A673 (cell line): ENCODE measurements around the gene CDH18. TPM values are rescaled to one million over a fixed set of nuclear protein-coding genes. Genes with fewer than 3 reads are reported as not detected.

Experiments used
- Bru-seq: library from RNA; stranded (reverse); fragments of 400-500 nt; gene quantifications from one replicate; lab custom pipeline; 2021; lab: Mats Ljungman, UMichigan
- BruChase-seq, 2 experiments: library from RNA; stranded (reverse); fragments of 400-500 nt; gene quantifications; one replicate each; lab custom pipeline; 2021; lab: Mats Ljungman, UMichigan
- BruUV-seq: library from RNA; stranded (reverse); fragments of 400-500 nt; replicated peaks from 2 replicates; lab custom pipeline; 2021; lab: Mats Ljungman, UMichigan
- CTCF ChIA-PET: fragments of 300-600 bp; sonication (Branson Sonifier 250); formaldehyde crosslinking; loops from one replicate; lab custom pipeline; 2022; ENCODE audit warnings: antibody characterized with exemption; lab: Charles Lee
- POLR2A ChIA-PET: fragments of 300-600 bp; sonication (Branson Sonifier 250); formaldehyde crosslinking; loops from one replicate; lab custom pipeline; 2022; ENCODE audit warnings: antibody characterized with exemption; ENCODE audit not compliant: low non-redundant PET; lab: Charles Lee
- DNase-seq: peaks from one replicate; pipeline ENCODE4 v3.0.0-alpha.2; 2015; ENCODE audit warnings: low spot score
- H3K27ac ChIP-seq: fragments of 200-600 bp; sonication (generic); 2 replicates; pipeline ENCODE4 v1.5.1; 2016; ENCODE audit warnings: mixed run types, low read depth, mild to moderate bottlenecking, mixed read lengths, antibody characterized with exemption, low read length; ENCODE audit not compliant: poor library complexity, severe bottlenecking
- H3K27me3 ChIP-seq: fragments of 200-600 bp; sonication (generic); replicated peaks from 2 replicates; pipeline ENCODE4 v1.6.1; 2017; ENCODE audit warnings: mixed run types, low read depth, mild to moderate bottlenecking, mixed read lengths, antibody characterized with exemption, low read length; ENCODE audit not compliant: insufficient read depth, poor library complexity
- H3K36me3 ChIP-seq: fragments of 200-600 bp; sonication (generic); 2 replicates; pipeline ENCODE4 v1.6.1; 2016; ENCODE audit warnings: mixed run types, mild to moderate bottlenecking, mixed read lengths, antibody characterized with exemption, low read length; ENCODE audit not compliant: insufficient read depth, poor library complexity, severe bottlenecking
- H3K4me1 ChIP-seq: fragments of 200-600 bp; sonication (generic); 2 replicates; pipeline ENCODE4 v1.6.1; 2017; ENCODE audit warnings: mixed run types, mild to moderate bottlenecking, mixed read lengths, antibody characterized with exemption, low read length; ENCODE audit not compliant: insufficient read depth, poor library complexity, severe bottlenecking
- H3K4me3 ChIP-seq: fragments of 200-600 bp; sonication (generic); 2 replicates; pipeline ENCODE4 v1.5.1; 2016; ENCODE audit warnings: low read depth, mixed run types, mild to moderate bottlenecking, mixed read lengths, low read length; ENCODE audit not compliant: poor library complexity, severe bottlenecking
- H3K9me3 ChIP-seq: fragments of 200-600 bp; sonication (generic); 2 replicates; pipeline ENCODE4 v1.6.1; 2016; ENCODE audit warnings: mixed run types, low read depth, mild to moderate bottlenecking, mixed read lengths, antibody characterized with exemption, low read length; ENCODE audit not compliant: poor library complexity, severe bottlenecking
- EZH2 ChIP-seq: fragments of 200-600 bp; sonication (generic); IDR thresholded peaks from 2 replicates; pipeline ENCODE4 v1.6.1; 2017; ENCODE audit warnings: borderline replicate concordance, low read depth, mild to moderate bottlenecking, mixed read lengths, antibody characterized with exemption, low read length; ENCODE audit not compliant: poor library complexity, severe bottlenecking
- intact Hi-C: fragments of 100-400 bp; cut with micrococcal nuclease; formaldehyde crosslinking; loops from one replicate; pipeline ENCODE4 v1.10.0; 2022; ENCODE audit not compliant: unreplicated experiment
- long read RNA-seq: library from polyadenylated mRNA; stranded (forward); transcript quantifications from one replicate; pipeline ENCODE4 v2.0.0, GENCODE V29; 2022
- total RNA-seq: library from RNA; stranded (reverse); gene quantifications from 2 replicates; pipeline ENCODE4 v1.2.3, GENCODE V29; 2021
- TF ChIP-seq, protein P1 (sequence below): fragments of 300-800, 200-600 bp; sonication (generic); conservative IDR thresholded peaks from 2 replicates; pipeline ENCODE4 v1.5.1; 2017; ENCODE audit warnings: low read depth, mild to moderate bottlenecking, antibody characterized with exemption, low read length, moderate library complexity, mixed read lengths

Gene CDH18
- total RNA-seq, result not detected in 2 replicates
- Bru-seq, nascent RNA, result percentile 1 among the genes with signal in this experiment
- BruChase-seq, experiment 1, labeled RNA remaining after a 2-hour chase, result percentile 2 among the genes with signal in this experiment
- BruChase-seq, experiment 2, labeled RNA remaining after a 6-hour chase, result percentile 1 among the genes with signal in this experiment
- long read RNA-seq, result 0 reads

GRCh38 chr5:19987612-19988361 lies at the start of gene CDH18:
CDH18 (minus strand) TSS chr5:19988200; CDS start chr5:19838986, 149,214 bp downstream.
- intact Hi-C loops, result no loop called here
- Histone ChIP-seq H3K27ac (no peak within 1 kb of the TSS), H3K36me3 (no peaks in the 10 kb centered on the region), H3K27me3 (peaks cover 17% of the 10 kb centered on the region), H3K4me3 (peak within 1 kb of the TSS; percentile 36), H3K9me3 (no peaks in the 10 kb centered on the region), H3K4me1 (no peaks in the 10 kb centered on the region)
- no peak for TF ChIP-seq EZH2
- TF ChIP-seq, protein P1, sequence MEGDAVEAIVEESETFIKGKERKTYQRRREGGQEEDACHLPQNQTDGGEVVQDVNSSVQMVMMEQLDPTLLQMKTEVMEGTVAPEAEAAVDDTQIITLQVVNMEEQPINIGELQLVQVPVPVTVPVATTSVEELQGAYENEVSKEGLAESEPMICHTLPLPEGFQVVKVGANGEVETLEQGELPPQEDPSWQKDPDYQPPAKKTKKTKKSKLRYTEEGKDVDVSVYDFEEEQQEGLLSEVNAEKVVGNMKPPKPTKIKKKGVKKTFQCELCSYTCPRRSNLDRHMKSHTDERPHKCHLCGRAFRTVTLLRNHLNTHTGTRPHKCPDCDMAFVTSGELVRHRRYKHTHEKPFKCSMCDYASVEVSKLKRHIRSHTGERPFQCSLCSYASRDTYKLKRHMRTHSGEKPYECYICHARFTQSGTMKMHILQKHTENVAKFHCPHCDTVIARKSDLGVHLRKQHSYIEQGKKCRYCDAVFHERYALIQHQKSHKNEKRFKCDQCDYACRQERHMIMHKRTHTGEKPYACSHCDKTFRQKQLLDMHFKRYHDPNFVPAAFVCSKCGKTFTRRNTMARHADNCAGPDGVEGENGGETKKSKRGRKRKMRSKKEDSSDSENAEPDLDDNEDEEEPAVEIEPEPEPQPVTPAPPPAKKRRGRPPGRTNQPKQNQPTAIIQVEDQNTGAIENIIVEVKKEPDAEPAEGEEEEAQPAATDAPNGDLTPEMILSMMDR, result no peak
- ChIA-PET POLR2A (no interaction called here), CTCF (no interaction called here)
- DNase-seq, result peak; percentile 40
- no TSS peak for BruUV-seq

DNA sequence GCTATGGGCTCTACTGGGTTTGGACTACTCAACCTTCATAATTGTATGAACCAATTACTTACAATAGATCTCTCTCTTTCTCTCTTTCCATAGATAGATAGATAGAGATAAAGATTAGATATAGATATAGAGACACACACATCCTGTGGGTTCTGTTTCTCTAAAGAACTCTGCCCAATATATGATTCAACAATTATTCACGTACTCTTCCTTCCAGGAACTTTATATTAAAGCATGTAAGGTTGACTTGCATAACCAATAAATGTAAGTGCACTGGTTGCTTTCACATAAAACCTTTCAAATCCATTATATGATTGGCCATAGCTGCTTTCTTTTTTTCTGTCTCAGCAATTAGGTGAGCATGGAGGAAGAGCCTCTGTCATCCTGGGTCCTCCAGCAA lies 46.7 kb upstream of the CDH18 start:
- no peak for DNase-seq
- no peaks in the 10 kb centered on the region for H3K36me3 ChIP-seq
- TF ChIP-seq, protein P1, result no peak
- no peak for TF ChIP-seq EZH2
- no peaks in the 10 kb centered on the region for H3K4me1 ChIP-seq
- no TSS peak for BruUV-seq
- intact Hi-C loops, result no loop called here
- CTCF ChIA-PET, result no interaction called here
- no peaks in the 10 kb centered on the region for H3K9me3 ChIP-seq
- POLR2A ChIA-PET, result no interaction called here
- H3K27me3 ChIP-seq, result no peaks in the 10 kb centered on the region
- no peak overlapping the region for H3K27ac ChIP-seq
- H3K4me3 ChIP-seq, result no peak overlapping the region

GRCh38 chr5:20033881-20034280 lies 45.9 kb upstream of the CDH18 start:
- Histone ChIP-seq H3K4me1 (no peaks in the 10 kb centered on the region), H3K27me3 (no peaks in the 10 kb centered on the region), H3K4me3 (no peak overlapping the region), H3K36me3 (no peaks in the 10 kb centered on the region), H3K9me3 (no peaks in the 10 kb centered on the region), H3K27ac (no peak overlapping the region)
- intact Hi-C loops, result no loop called here
- CTCF ChIA-PET, result no interaction called here
- no TSS peak for BruUV-seq
- POLR2A ChIA-PET, result no interaction called here
- DNase-seq, result no peak
- TF ChIP-seq, protein P1, result no peak
- no peak for TF ChIP-seq EZH2
